Measurements from ENCODE around the gene CLRN1. TPM values are rescaled to one million over a fixed set of nuclear protein-coding genes. Genes with fewer than 3 reads are reported as not detected.

The CLRN1 gene
- total RNA-seq, 3 donors from 2014 or later, result not detected

- ATAC-seq, result no peak
- no peak for TF ChIP-seq CTCF (IDR thresholded peaks at IDR 0.05)
- intact Hi-C loops (cut with DNase I, micrococcal nuclease), result no loop called here
These were observed 85.5 kb downstream of the CLRN1 start for GRCh38 chr3:150887031-150887430.

GRCh38 chr3:150885535-150885934, 87.0 kb downstream of the CLRN1 start:
- Histone ChIP-seq H3K9me3 (no peaks in the 10 kb centered on the region), H3K4me1 (ENCODE audit: low read depth) (no peaks in the 10 kb centered on the region), H3K4me3 (no peak overlapping the region), H3K36me3 (ENCODE audit: low read depth) (no peaks in the 10 kb centered on the region)
- DNase-seq (no peak), ATAC-seq (no peak)
- intact Hi-C loops (cut with DNase I, micrococcal nuclease), result no loop called here
- no peak for TF ChIP-seq CTCF (IDR thresholded peaks at IDR 0.05)

More at GRCh38 chr3:150887031-150887430, 85.5 kb downstream of the CLRN1 start:
- Histone ChIP-seq H3K36me3 (ENCODE audit: low read depth) (no peaks in the 10 kb centered on the region), H3K4me3 (no peak overlapping the region), H3K9me3 (no peaks in the 10 kb centered on the region), H3K4me1 (ENCODE audit: low read depth) (no peaks in the 10 kb centered on the region)
- DNase-seq, result no peak

GRCh38 chr3:150878996-150879575, 93.4 kb downstream of the CLRN1 start:
- Histone ChIP-seq H3K4me1 (ENCODE audit: low read depth) (no peaks in the 10 kb centered on the region), H3K9me3 (no peaks in the 10 kb centered on the region), H3K36me3 (ENCODE audit: low read depth) (no peaks in the 10 kb centered on the region), H3K4me3 (no peak overlapping the region)
- DNase-seq (no peak), ATAC-seq (no peak)
- TF ChIP-seq CTCF (IDR thresholded peaks at IDR 0.05), result no peak
- intact Hi-C loops (cut with DNase I, micrococcal nuclease), result no loop called here

- Histone ChIP-seq H3K4me1 (ENCODE audit: low read depth) (no peaks in the 10 kb centered on the region), H3K9me3 (no peaks in the 10 kb centered on the region), H3K4me3 (no peak overlapping the region), H3K36me3 (ENCODE audit: low read depth) (no peaks in the 10 kb centered on the region)
- TF ChIP-seq CTCF (IDR thresholded peaks at IDR 0.05), result no peak
- intact Hi-C loops (cut with DNase I, micrococcal nuclease), result no loop called here
- ATAC-seq, result no peak
- no peak for DNase-seq
These were observed 94.2 kb downstream of the CLRN1 start for GRCh38 chr3:150878290-150878689.

- no peaks in the 10 kb centered on the region for H3K9me3 ChIP-seq
- ATAC-seq, result no peak
- H3K4me3 ChIP-seq, result no peak overlapping the region
These were observed 95.2 kb downstream of the CLRN1 start for GRCh38 chr3:150877303-150877702.

More at GRCh38 chr3:150877303-150877702, 95.2 kb downstream of the CLRN1 start:
- no peak for DNase-seq
- intact Hi-C loops (cut with DNase I, micrococcal nuclease), result no loop called here
- Histone ChIP-seq H3K4me1 (ENCODE audit: low read depth) (no peaks in the 10 kb centered on the region), H3K36me3 (ENCODE audit: low read depth) (no peaks in the 10 kb centered on the region)
- TF ChIP-seq CTCF (IDR thresholded peaks at IDR 0.05), result no peak

Data from mucosa of descending colon (tissue), 3 donors.